Breast epithelium (tissue), 3 donors: ENCODE measurements around the gene GPR183.

Experiments
- CTCF ChIP-seq, 3 donors: fragments of 450-650 bp; IDR thresholded peaks; one replicate each; pipeline ENCODE4 v1.5.1; 2016 to 2017; ENCODE audit warnings: antibody characterized with exemption in 3 of 3, mild to moderate bottlenecking in 3 of 3, moderate library complexity in 3 of 3
- POLR2AphosphoS5 ChIP-seq, 3 donors: sonication (generic); formaldehyde crosslinking; IDR thresholded peaks; one replicate each; pipeline ENCODE4 v1.6.1; 2017; ENCODE audit warnings: antibody characterized with exemption in 3 of 3

GRCh38 chr13:99310382-99311031 lies 3.3 kb upstream of the GPR183 start:
- no peak for TF ChIP-seq POLR2AphosphoS5 (IDR thresholded peaks at IDR 0.05)
- TF ChIP-seq CTCF (IDR thresholded peaks at IDR 0.05), result no peak
